Colonic mucosa (tissue), 4 donors: ENCODE measurements around the gene SMCR8. TPM values are rescaled to one million over a fixed set of nuclear protein-coding genes. Genes with fewer than 3 reads are reported as not detected.

Source experiments
- DNase-seq: peaks from one replicate; pipeline ENCODE4 v3.0.0-alpha.2; 2020
- H3K27ac ChIP-seq: fragments of 200-600 bp; one replicate; pipeline ENCODE4 v1.8.0; 2021
- H3K27me3 ChIP-seq: fragments of 200-600 bp; one replicate; pipeline ENCODE4 v1.8.0; 2021
- H3K36me3 ChIP-seq: fragments of 200-600 bp; one replicate; pipeline ENCODE4 v1.8.0; 2021
- H3K4me1 ChIP-seq: fragments of 200-600 bp; one replicate; pipeline ENCODE4 v1.8.0; 2021; ENCODE audit warnings: mild to moderate bottlenecking
- H3K4me3 ChIP-seq: fragments of 200-600 bp; one replicate; pipeline ENCODE4 v1.8.0; 2021
- H3K9ac ChIP-seq, 2 donors: one replicate each; pipeline ENCODE4 v1.7.0; 2013; ENCODE audit warnings: control low read depth in 2 of 2, low read depth in 2 of 2, low read length in 2 of 2
- H3K9me3 ChIP-seq: fragments of 200-600 bp; one replicate; pipeline ENCODE4 v1.8.0; 2021
- CTCF ChIP-seq: fragments of 200-600 bp; IDR thresholded peaks from one replicate; pipeline ENCODE4 v1.8.0; 2022; ENCODE audit warnings: antibody characterized with exemption, mild to moderate bottlenecking
- intact Hi-C: fragments of 100-400 bp; cut with DNase I; formaldehyde crosslinking; loops from one replicate; pipeline ENCODE4 v1.14.1; 2022
- total RNA-seq, 2 donors: library from RNA; stranded (reverse); fragmentation: NEBNext Ultra II Directional in 1 of 2; extraction: Animal tissue kit (Norgen Biotek cat#: 25700) in 1 of 2; gene quantifications; one replicate each; pipeline ENCODE4 v1.2.1, GENCODE V29; 2021
- donor health status: healthy.
- donor health status: DM: no; HTN: no; CAD: no.
- donor health status: DM: no; HTN: no; CAD: no.

Gene SMCR8
- total RNA-seq, 2 donors from 2014 or later: 20.5 to 21.4 TPM

DNA sequence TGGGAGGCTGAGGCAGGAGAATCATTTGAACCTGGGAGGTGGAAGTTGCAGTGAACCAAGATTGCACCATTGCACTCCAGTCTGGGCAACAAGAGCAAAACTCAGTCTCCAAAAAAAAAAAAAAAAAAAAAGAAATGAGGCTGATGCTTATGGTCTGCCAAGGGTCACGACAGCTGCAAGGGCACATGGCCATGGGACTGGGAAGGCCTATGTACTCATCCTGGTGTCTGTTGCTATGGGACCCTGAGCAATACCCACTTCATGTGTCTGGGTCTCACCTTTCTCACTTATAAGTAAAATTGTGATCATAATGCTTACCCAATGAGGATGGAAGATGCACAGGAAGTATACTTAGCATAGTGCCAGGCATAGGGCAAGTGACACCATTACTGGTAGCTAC is 38.0 kb upstream of the SMCR8 start:
- Histone ChIP-seq H3K27me3 (no peaks in the 10 kb centered on the region), H3K36me3 (no peaks in the 10 kb centered on the region), H3K27ac (no peak overlapping the region), H3K9ac (no peak overlapping the region), H3K4me1 (no peaks in the 10 kb centered on the region), H3K9me3 (no peaks in the 10 kb centered on the region), H3K4me3 (no peak overlapping the region)
- DNase-seq: no peak
- intact Hi-C loops: no loop called here
- TF ChIP-seq CTCF: no peak

DNA sequence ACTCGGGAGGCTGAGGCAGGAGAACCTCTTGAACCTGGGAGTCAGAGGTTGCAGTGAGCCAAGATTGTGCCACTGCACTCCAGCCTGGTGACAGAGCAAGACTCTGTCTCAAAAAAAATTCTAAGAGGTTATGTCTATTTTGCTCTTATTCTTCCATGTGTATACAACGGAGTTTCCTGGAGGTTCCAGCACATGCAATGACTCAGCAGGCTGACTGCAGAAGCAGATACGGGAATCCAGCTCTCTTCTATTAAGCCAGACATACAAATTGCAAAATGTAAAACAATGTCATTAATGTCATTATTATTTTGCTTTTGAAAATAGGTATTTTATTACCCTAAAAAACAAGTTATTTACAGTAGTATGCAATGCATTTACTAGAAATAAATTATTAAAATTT is 36.2 kb upstream of the SMCR8 start:
- no peaks in the 10 kb centered on the region for H3K4me1 ChIP-seq
- no peak overlapping the region for H3K27ac ChIP-seq
- TF ChIP-seq CTCF: no peak
- H3K9ac ChIP-seq: no peak overlapping the region
- no peak for DNase-seq
- H3K36me3 ChIP-seq: no peaks in the 10 kb centered on the region
- intact Hi-C loops: no loop called here
- H3K4me3 ChIP-seq: no peak overlapping the region
- no peaks in the 10 kb centered on the region for H3K27me3 ChIP-seq
- H3K9me3 ChIP-seq: no peaks in the 10 kb centered on the region

GRCh38 chr17:18280249-18280648 is 34.8 kb upstream of the SMCR8 start:
- no peak overlapping the region for H3K27ac ChIP-seq
- DNase-seq: no peak

GRCh38 chr17:18280766-18281371 is 34.2 kb upstream of the SMCR8 start:
- intact Hi-C loops: no loop called here
- H3K9ac ChIP-seq: no peak overlapping the region
- TF ChIP-seq CTCF: no peak
- no peak for DNase-seq
- H3K4me3 ChIP-seq: no peak overlapping the region
- H3K27me3 ChIP-seq: no peaks in the 10 kb centered on the region
- no peaks in the 10 kb centered on the region for H3K4me1 ChIP-seq
- no peak overlapping the region for H3K27ac ChIP-seq
- no peaks in the 10 kb centered on the region for H3K9me3 ChIP-seq
- no peaks in the 10 kb centered on the region for H3K36me3 ChIP-seq

More at GRCh38 chr17:18280249-18280648, 34.8 kb upstream of the SMCR8 start:
- intact Hi-C loops: no loop called here
- H3K4me3 ChIP-seq: no peak overlapping the region
- H3K9ac ChIP-seq: no peak overlapping the region
- no peaks in the 10 kb centered on the region for H3K9me3 ChIP-seq
- H3K27me3 ChIP-seq: no peaks in the 10 kb centered on the region
- no peak for TF ChIP-seq CTCF
- no peaks in the 10 kb centered on the region for H3K36me3 ChIP-seq
- H3K4me1 ChIP-seq: no peaks in the 10 kb centered on the region

- no peak for TF ChIP-seq CTCF
These were observed 33.3 kb upstream of the SMCR8 start for GRCh38 chr17:18281788-18282187.

More at GRCh38 chr17:18281788-18282187, 33.3 kb upstream of the SMCR8 start:
- intact Hi-C loops: no loop called here
- Histone ChIP-seq H3K4me3 (no peak overlapping the region), H3K9ac (no peak overlapping the region), H3K9me3 (no peaks in the 10 kb centered on the region), H3K27ac (no peak overlapping the region), H3K4me1 (no peaks in the 10 kb centered on the region), H3K36me3 (no peaks in the 10 kb centered on the region), H3K27me3 (no peaks in the 10 kb centered on the region)
- no peak for DNase-seq
